Nephron (organoid): Measurements from ENCODE around the gene OR52E6.
A peak's percentile ranks its signal among the peaks of the same experiment; 100 is the strongest.

Experiments used
- H3K27ac Mint-ChIP-seq, 3 experiments: 2 replicates each; pipeline ENCODE4 v1.8.0; 2020; ENCODE audit warnings: mixed read lengths in 3 of 3, mild to moderate bottlenecking in 2 of 3, moderate library complexity in 1 of 3
- H3K27me3 Mint-ChIP-seq: 2 replicates; pipeline ENCODE4 v1.8.0; 2021; ENCODE audit warnings: low read depth, mild to moderate bottlenecking, moderate library complexity, mixed read lengths
- H3K36me3 Mint-ChIP-seq: 2 replicates; pipeline ENCODE4 v1.8.0; 2020; ENCODE audit warnings: low read depth, mixed read lengths
- H3K4me1 Mint-ChIP-seq: 2 replicates; pipeline ENCODE4 v1.8.0; 2020; ENCODE audit warnings: mixed read lengths
- H3K4me3 Mint-ChIP-seq, 3 experiments: 2 replicates each; pipeline ENCODE4 v1.8.0; 2020; ENCODE audit warnings: mild to moderate bottlenecking in 3 of 3, mixed read lengths in 3 of 3, moderate library complexity in 2 of 3
- H3K9me3 Mint-ChIP-seq: 2 replicates; pipeline ENCODE4 v1.8.0; 2020; ENCODE audit warnings: mixed read lengths
- TF ChIP-seq, protein P1 (sequence below), 3 experiments: fragments of 200-600 bp; sonication (generic); IDR thresholded peaks; one replicate each; pipeline ENCODE4 v1.5.0; 2021; ENCODE audit warnings: antibody characterized with exemption in 3 of 3; ENCODE audit not compliant: unreplicated experiment in 3 of 3

Gene OR52E6

DNA sequence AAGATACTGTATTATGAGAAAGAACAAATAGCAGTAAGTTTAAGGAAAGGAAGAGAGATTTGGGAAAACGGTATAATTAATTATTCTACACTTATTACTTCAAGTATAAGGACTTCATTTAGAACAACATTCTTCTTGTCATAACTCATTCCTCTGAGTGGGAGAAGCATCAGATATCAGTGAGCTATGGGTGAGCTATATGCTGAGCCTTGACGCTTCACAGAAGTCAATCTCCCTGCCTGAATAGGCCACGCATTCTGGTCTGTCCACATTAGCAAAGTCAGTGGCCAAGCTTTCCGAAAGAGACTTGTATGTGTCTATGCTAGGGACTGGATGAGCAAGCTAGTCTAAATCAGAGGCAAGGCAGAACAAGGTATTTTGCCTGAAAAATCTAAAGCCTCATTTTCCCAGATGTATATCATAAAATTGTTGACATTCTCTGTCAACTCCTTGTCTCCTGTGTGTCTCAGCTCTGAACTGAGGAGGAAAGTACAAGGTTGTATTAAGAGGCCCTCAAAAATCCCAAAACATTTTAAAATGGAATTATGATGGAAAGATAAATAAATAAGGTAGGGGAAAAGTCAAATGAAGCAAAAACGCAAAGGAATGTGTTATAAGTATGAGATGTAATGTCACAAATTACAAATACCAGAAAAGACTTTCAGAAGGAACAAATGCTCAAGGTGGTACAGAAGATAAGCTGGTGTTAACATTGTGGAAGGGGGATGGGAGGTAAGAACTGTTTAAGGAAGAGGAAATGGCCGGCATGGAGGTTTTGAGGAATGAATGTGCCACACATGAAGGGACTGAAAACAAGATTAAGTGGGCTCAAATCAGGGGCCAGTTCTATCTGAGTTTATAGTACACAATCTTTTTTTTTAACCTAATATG lies 31.5 kb downstream of the OR52E6 start:
- Mint-ChIP-seq H3K27ac (no peak overlapping the region), H3K27me3 (peaks cover 16% of the 10 kb centered on the region), H3K9me3 (no peaks in the 10 kb centered on the region), H3K4me1 (peaks cover 5% of the 10 kb centered on the region), H3K36me3 (no peaks in the 10 kb centered on the region), H3K4me3 (no peak overlapping the region)
- TF ChIP-seq, protein P1, sequence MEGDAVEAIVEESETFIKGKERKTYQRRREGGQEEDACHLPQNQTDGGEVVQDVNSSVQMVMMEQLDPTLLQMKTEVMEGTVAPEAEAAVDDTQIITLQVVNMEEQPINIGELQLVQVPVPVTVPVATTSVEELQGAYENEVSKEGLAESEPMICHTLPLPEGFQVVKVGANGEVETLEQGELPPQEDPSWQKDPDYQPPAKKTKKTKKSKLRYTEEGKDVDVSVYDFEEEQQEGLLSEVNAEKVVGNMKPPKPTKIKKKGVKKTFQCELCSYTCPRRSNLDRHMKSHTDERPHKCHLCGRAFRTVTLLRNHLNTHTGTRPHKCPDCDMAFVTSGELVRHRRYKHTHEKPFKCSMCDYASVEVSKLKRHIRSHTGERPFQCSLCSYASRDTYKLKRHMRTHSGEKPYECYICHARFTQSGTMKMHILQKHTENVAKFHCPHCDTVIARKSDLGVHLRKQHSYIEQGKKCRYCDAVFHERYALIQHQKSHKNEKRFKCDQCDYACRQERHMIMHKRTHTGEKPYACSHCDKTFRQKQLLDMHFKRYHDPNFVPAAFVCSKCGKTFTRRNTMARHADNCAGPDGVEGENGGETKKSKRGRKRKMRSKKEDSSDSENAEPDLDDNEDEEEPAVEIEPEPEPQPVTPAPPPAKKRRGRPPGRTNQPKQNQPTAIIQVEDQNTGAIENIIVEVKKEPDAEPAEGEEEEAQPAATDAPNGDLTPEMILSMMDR (IDR thresholded peaks at IDR 0.05; ENCODE audit: unreplicated experiment in 3 of 3), result no peak

DNA sequence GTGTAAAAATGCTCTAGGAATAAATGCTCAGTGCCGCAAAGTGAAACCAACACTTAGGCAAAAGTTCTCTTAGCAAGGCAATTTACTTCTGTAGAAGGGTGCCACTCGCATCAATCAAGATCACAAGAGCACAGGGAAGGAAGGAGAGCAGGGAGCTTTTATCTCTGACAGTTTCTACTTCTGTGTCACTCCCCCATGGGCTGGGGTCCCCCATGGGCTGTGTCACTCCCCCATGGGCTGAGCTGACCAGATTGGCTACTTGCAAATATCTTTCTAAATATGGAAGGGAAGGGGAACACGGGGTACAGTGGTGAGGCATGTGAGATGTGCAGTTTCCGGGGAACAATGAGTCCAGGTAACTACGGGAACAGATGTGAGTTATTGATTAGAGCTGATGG lies 32.6 kb downstream of the OR52E6 start:
- Mint-ChIP-seq H3K4me3 (peak overlapping the region; percentile 82 to 87 (median 84)), H3K9me3 (no peaks in the 10 kb centered on the region), H3K36me3 (no peaks in the 10 kb centered on the region), H3K27me3 (peaks cover 16% of the 10 kb centered on the region), H3K27ac (no peak overlapping the region), H3K4me1 (peaks cover 5% of the 10 kb centered on the region)
- TF ChIP-seq, protein P1 (IDR thresholded peaks at IDR 0.05; ENCODE audit: unreplicated experiment in 3 of 3), result no peak

- Mint-ChIP-seq H3K4me1 (peaks cover 5% of the 10 kb centered on the region), H3K36me3 (no peaks in the 10 kb centered on the region), H3K27ac (no peak within 1 kb of the TSS), H3K4me3 (peak within 1 kb of the TSS; percentile 82 to 87 (median 84)), H3K9me3 (no peaks in the 10 kb centered on the region), H3K27me3 (peaks cover 16% of the 10 kb centered on the region)
- TF ChIP-seq, protein P1 (IDR thresholded peaks at IDR 0.05; ENCODE audit: unreplicated experiment in 3 of 3), result peak; percentile 79 to 88 (median 85)
These were observed 33.1 kb downstream of the OR52E6 start, which contains the start of gene OR52N2 for GRCh38 chr11:5808500-5809121. OR52N2 (plus strand) TSS chr11:5808924; CDS start chr11:5820336, 11,412 bp downstream.

GRCh38 chr11:5807580-5807979 lies 34.1 kb downstream of the OR52E6 start:
- Mint-ChIP-seq H3K36me3 (no peaks in the 10 kb centered on the region), H3K27ac (no peak overlapping the region), H3K9me3 (no peaks in the 10 kb centered on the region), H3K4me1 (peaks cover 5% of the 10 kb centered on the region), H3K4me3 (peak overlapping the region in 1 of 3 experiments; percentile 9), H3K27me3 (peaks cover 18% of the 10 kb centered on the region)
- TF ChIP-seq, protein P1 (IDR thresholded peaks at IDR 0.05; ENCODE audit: unreplicated experiment in 3 of 3), result no peak

GRCh38 chr11:5803982-5804381 lies 37.7 kb downstream of the OR52E6 start:
- H3K4me1 Mint-ChIP-seq, result peaks cover 2% of the 10 kb centered on the region
- H3K9me3 Mint-ChIP-seq, result no peaks in the 10 kb centered on the region
- TF ChIP-seq, protein P1 (IDR thresholded peaks at IDR 0.05; ENCODE audit: unreplicated experiment in 3 of 3), result no peak
- no peak overlapping the region for H3K27ac Mint-ChIP-seq
- no peaks in the 10 kb centered on the region for H3K36me3 Mint-ChIP-seq
- no peak overlapping the region for H3K4me3 Mint-ChIP-seq
- peaks cover 13% of the 10 kb centered on the region for H3K27me3 Mint-ChIP-seq
